ENCODE results near the gene AKAP3.

- TF ChIP-seq SUZ12 (IDR thresholded peaks at IDR 0.05; ENCODE audit: extremely low read depth, insufficient read depth, insufficient read length) (no peak), ZNF274 (IDR thresholded peaks at IDR 0.05; ENCODE audit: low read depth, low read length) (no peak)
These were observed 62.4 kb downstream of the AKAP3 start for GRCh38 chr12:4586500-4586899.
